Duodenal mucosa (tissue), 2 donors: ENCODE measurements around the gene NLGN1.

Experiments used
- H3K27ac ChIP-seq: one replicate; pipeline ENCODE4 v1.7.0; 2013; ENCODE audit warnings: low read depth, low read length
- H3K27me3 ChIP-seq, 2 donors: one replicate each; pipeline ENCODE4 v1.7.0; 2013; ENCODE audit warnings: low read length in 2 of 2, control low read depth in 1 of 2; ENCODE audit not compliant: insufficient read depth in 2 of 2, control insufficient read depth in 1 of 2
- H3K36me3 ChIP-seq, 2 donors: one replicate each; pipeline ENCODE4 v1.7.0; 2013; ENCODE audit warnings: low read length in 2 of 2, control low read depth in 1 of 2; ENCODE audit not compliant: insufficient read depth in 2 of 2, control insufficient read depth in 1 of 2
- H3K4me1 ChIP-seq, 2 donors: one replicate each; pipeline ENCODE4 v1.7.0; 2013; ENCODE audit warnings: low read length in 2 of 2, control low read depth in 1 of 2; ENCODE audit not compliant: insufficient read depth in 2 of 2, control insufficient read depth in 1 of 2
- H3K4me3 ChIP-seq, 2 donors: one replicate each; pipeline ENCODE4 v1.7.0; 2013; ENCODE audit warnings: low read length in 2 of 2, low read depth in 1 of 2
- H3K9ac ChIP-seq, 2 donors: one replicate each; pipeline ENCODE4 v1.7.0; 2013; ENCODE audit warnings: low read length in 2 of 2, low read depth in 1 of 2
- H3K9me3 ChIP-seq, 2 donors: one replicate each; pipeline ENCODE4 v1.7.0; 2013; ENCODE audit warnings: low read length in 2 of 2, control low read depth in 1 of 2; ENCODE audit not compliant: control insufficient read depth in 1 of 2

Gene NLGN1

GRCh38 chr3:173755161-173755560 is 357.6 kb downstream of the NLGN1 start:
- no peaks in the 10 kb centered on the region for H3K36me3 ChIP-seq
- H3K27me3 ChIP-seq = no peaks in the 10 kb centered on the region
- no peak overlapping the region for H3K27ac ChIP-seq
- no peak overlapping the region for H3K4me3 ChIP-seq
- no peak overlapping the region for H3K9ac ChIP-seq
- no peaks in the 10 kb centered on the region for H3K9me3 ChIP-seq
- no peaks in the 10 kb centered on the region for H3K4me1 ChIP-seq

- H3K27ac ChIP-seq = no peak overlapping the region
- H3K4me1 ChIP-seq = no peaks in the 10 kb centered on the region
- no peaks in the 10 kb centered on the region for H3K27me3 ChIP-seq
- no peaks in the 10 kb centered on the region for H3K9me3 ChIP-seq
- no peak overlapping the region for H3K4me3 ChIP-seq
- H3K36me3 ChIP-seq = no peaks in the 10 kb centered on the region
- H3K9ac ChIP-seq = no peak overlapping the region
These were observed 363.6 kb downstream of the NLGN1 start for GRCh38 chr3:173761161-173761560.

- no peaks in the 10 kb centered on the region for H3K36me3 ChIP-seq
These were observed 365.0 kb downstream of the NLGN1 start for GRCh38 chr3:173762501-173762900.

GRCh38 chr3:173770011-173770410 is 372.5 kb downstream of the NLGN1 start:
- no peaks in the 10 kb centered on the region for H3K27me3 ChIP-seq
- H3K4me1 ChIP-seq = no peaks in the 10 kb centered on the region
- no peaks in the 10 kb centered on the region for H3K36me3 ChIP-seq
- H3K9me3 ChIP-seq = no peaks in the 10 kb centered on the region
- no peak overlapping the region for H3K9ac ChIP-seq
- no peak overlapping the region for H3K4me3 ChIP-seq
- H3K27ac ChIP-seq = no peak overlapping the region

More at GRCh38 chr3:173762501-173762900, 365.0 kb downstream of the NLGN1 start:
- Histone ChIP-seq H3K4me3 (no peak overlapping the region), H3K9ac (no peak overlapping the region), H3K27me3 (no peaks in the 10 kb centered on the region), H3K27ac (no peak overlapping the region), H3K4me1 (no peaks in the 10 kb centered on the region), H3K9me3 (no peaks in the 10 kb centered on the region)

GRCh38 chr3:173770796-173771573 is 373.4 kb downstream of the NLGN1 start:
- H3K9me3 ChIP-seq = no peaks in the 10 kb centered on the region
- no peak overlapping the region for H3K27ac ChIP-seq
- H3K4me1 ChIP-seq = no peaks in the 10 kb centered on the region

GRCh38 chr3:173773800-173774199 is 376.3 kb downstream of the NLGN1 start:
- no peaks in the 10 kb centered on the region for H3K27me3 ChIP-seq
- no peak overlapping the region for H3K27ac ChIP-seq
- H3K9me3 ChIP-seq = no peaks in the 10 kb centered on the region
- H3K36me3 ChIP-seq = no peaks in the 10 kb centered on the region
- H3K9ac ChIP-seq = no peak overlapping the region
- no peaks in the 10 kb centered on the region for H3K4me1 ChIP-seq
- no peak overlapping the region for H3K4me3 ChIP-seq

More at GRCh38 chr3:173770796-173771573, 373.4 kb downstream of the NLGN1 start:
- Histone ChIP-seq H3K4me3 (no peak overlapping the region), H3K27me3 (no peaks in the 10 kb centered on the region), H3K9ac (no peak overlapping the region), H3K36me3 (no peaks in the 10 kb centered on the region)

- no peak overlapping the region for H3K4me3 ChIP-seq
- H3K4me1 ChIP-seq = no peaks in the 10 kb centered on the region
- H3K9ac ChIP-seq = no peak overlapping the region
- no peaks in the 10 kb centered on the region for H3K9me3 ChIP-seq
- no peak overlapping the region for H3K27ac ChIP-seq
- no peaks in the 10 kb centered on the region for H3K27me3 ChIP-seq
- no peaks in the 10 kb centered on the region for H3K36me3 ChIP-seq
These were observed 376.8 kb downstream of the NLGN1 start for GRCh38 chr3:173774294-173774693.

- Histone ChIP-seq H3K27me3 (no peaks in the 10 kb centered on the region), H3K36me3 (no peaks in the 10 kb centered on the region), H3K9ac (no peak overlapping the region), H3K9me3 (no peaks in the 10 kb centered on the region), H3K4me1 (no peaks in the 10 kb centered on the region), H3K4me3 (no peak overlapping the region), H3K27ac (no peak overlapping the region)
These were observed 380.7 kb downstream of the NLGN1 start for GRCh38 chr3:173778251-173778650.

GRCh38 chr3:173780067-173780466 is 382.5 kb downstream of the NLGN1 start:
- H3K27ac ChIP-seq = no peak overlapping the region
- no peaks in the 10 kb centered on the region for H3K4me1 ChIP-seq
- no peaks in the 10 kb centered on the region for H3K36me3 ChIP-seq
- no peak overlapping the region for H3K4me3 ChIP-seq
- H3K9me3 ChIP-seq = no peaks in the 10 kb centered on the region
- no peak overlapping the region for H3K9ac ChIP-seq
- H3K27me3 ChIP-seq = no peaks in the 10 kb centered on the region

- H3K4me1 ChIP-seq = no peaks in the 10 kb centered on the region
These were observed 387.5 kb downstream of the NLGN1 start for GRCh38 chr3:173785004-173785403.

More at GRCh38 chr3:173785004-173785403, 387.5 kb downstream of the NLGN1 start:
- H3K27ac ChIP-seq = no peak overlapping the region
- no peak overlapping the region for H3K9ac ChIP-seq
- no peaks in the 10 kb centered on the region for H3K36me3 ChIP-seq
- no peak overlapping the region for H3K4me3 ChIP-seq
- no peaks in the 10 kb centered on the region for H3K27me3 ChIP-seq
- H3K9me3 ChIP-seq = no peaks in the 10 kb centered on the region
